Breast epithelium (tissue), 3 donors: ENCODE results near the gene CCDC27.

ENCODE experiments used
- POLR2AphosphoS5 ChIP-seq, 3 donors: sonication (generic); formaldehyde crosslinking; IDR thresholded peaks; one replicate each; pipeline ENCODE4 v1.6.1; 2017; ENCODE audit warnings: antibody characterized with exemption in 3 of 3
- TF ChIP-seq, protein P1 (sequence below), 3 donors: fragments of 450-650 bp; IDR thresholded peaks; one replicate each; pipeline ENCODE4 v1.5.1; 2016 to 2017; ENCODE audit warnings: antibody characterized with exemption in 3 of 3, mild to moderate bottlenecking in 3 of 3, moderate library complexity in 3 of 3

DNA sequence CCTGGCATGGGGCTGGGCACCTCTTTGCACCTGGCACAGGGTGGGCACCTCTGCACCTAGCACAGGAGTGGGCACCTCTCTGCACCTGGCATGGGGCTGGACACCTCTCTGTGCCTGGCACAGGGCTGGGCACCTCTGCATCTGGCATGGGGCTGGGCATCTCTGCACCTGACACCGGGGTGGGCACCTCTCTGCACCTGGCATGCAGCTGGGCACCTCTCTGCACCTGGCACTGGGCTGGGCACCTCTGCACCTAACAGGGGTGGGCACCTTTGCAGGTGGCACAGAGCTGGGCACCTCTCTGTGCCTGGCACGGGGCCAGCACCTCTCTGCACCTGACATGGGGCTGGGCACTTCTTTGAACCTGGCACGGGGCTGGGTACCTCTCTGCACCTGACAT is 29.4 kb upstream of the CCDC27 start:
- TF ChIP-seq, protein P1, sequence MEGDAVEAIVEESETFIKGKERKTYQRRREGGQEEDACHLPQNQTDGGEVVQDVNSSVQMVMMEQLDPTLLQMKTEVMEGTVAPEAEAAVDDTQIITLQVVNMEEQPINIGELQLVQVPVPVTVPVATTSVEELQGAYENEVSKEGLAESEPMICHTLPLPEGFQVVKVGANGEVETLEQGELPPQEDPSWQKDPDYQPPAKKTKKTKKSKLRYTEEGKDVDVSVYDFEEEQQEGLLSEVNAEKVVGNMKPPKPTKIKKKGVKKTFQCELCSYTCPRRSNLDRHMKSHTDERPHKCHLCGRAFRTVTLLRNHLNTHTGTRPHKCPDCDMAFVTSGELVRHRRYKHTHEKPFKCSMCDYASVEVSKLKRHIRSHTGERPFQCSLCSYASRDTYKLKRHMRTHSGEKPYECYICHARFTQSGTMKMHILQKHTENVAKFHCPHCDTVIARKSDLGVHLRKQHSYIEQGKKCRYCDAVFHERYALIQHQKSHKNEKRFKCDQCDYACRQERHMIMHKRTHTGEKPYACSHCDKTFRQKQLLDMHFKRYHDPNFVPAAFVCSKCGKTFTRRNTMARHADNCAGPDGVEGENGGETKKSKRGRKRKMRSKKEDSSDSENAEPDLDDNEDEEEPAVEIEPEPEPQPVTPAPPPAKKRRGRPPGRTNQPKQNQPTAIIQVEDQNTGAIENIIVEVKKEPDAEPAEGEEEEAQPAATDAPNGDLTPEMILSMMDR (IDR thresholded peaks at IDR 0.05), result no peak
- TF ChIP-seq POLR2AphosphoS5 (IDR thresholded peaks at IDR 0.05), result no peak
